ENCODE measurements around the gene RNASEH2A.

- TF ChIP-seq POLR2A (IDR thresholded peaks at IDR 0.05) (no peak), CTCF (IDR thresholded peaks at IDR 0.05) (no peak), POLR2AphosphoS5 (IDR thresholded peaks at IDR 0.05) (no peak)
Measured at GRCh38 chr19:12770922-12771321, 35.5 kb upstream of the RNASEH2A start.
